ENCODE data around the gene NFAT5.
"Not testable (repeated sequence)": the region's sequence is repeated elsewhere in the genome, so short reads cannot be mapped to it uniquely, and the experiment has no call there.

The NFAT5 gene

DNA sequence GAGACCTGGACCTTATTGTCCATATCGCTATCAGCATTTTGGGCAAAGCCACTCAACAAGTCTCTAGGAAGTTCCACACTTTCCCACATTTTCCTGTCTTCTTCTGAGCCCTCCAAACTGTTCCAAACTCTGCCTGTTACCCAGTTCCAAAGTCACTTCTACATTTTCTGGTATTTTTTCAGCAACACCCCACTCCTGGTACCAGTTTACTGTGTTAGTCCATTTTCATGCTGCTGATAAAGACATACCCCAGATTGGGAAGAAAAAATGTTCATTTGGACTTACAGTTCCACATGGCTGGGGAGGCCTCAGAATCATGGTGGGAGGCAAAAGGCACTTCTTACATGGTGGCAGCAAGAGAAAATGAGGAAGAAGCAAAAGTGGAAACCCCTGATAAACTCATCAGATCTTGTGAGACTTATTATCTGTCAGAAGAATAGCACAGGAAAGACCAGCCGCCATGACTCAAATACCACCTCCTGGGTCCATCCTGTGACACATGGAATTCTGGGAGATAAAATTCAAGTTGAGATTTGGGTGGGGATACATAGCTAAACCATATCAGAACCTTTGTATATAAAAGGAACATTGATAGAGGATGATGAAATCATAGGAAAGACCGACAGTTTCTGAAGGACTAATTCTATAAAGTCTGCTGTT lies 71.6 kb downstream of the NFAT5 start:
- not testable (repeated sequence) for DNase-seq (ENCODE audit: low read depth in 2 of 2)

DNA sequence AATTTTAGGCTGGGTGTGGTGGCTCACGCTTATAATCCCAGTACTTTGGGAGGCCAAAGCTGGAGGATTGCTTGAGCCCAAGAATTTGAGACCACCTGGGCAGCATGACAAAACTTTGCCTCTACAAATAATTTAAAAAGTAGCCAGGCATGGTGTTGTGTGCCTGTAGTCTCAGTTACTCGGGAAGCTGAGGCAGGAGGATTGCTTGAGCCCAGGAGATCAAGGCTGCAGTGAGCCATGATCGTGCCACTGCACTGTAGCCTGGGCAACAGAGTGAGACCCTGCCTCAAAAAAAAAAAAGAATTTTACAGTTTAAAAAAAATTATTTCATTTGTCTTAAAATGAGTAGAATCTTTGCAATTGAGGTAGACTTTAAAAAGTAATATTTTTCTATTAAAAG lies 78.2 kb downstream of the NFAT5 start:
- DNase-seq (ENCODE audit: low read depth in 2 of 2), result not testable (repeated sequence)

DNA sequence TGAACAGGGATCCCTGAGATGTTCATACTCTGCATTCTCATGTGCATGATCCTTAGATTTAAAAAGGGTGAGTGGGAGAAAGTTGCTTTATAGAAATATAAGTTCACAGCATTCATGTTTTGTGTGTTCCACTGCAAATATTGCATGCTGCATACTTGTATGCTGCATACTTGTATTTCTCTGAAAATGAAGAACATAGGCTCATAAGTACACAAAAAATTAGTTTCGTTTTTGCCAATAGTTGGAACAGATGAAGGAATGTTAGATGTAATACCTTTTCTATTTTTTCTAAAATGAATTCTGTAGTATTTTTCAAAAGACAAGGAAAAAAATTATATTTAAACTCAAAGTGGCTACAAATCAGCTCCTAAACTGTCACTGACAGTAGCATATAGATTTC lies 79.0 kb downstream of the NFAT5 start:
- DNase-seq (ENCODE audit: low read depth in 2 of 2), result no peak

DNA sequence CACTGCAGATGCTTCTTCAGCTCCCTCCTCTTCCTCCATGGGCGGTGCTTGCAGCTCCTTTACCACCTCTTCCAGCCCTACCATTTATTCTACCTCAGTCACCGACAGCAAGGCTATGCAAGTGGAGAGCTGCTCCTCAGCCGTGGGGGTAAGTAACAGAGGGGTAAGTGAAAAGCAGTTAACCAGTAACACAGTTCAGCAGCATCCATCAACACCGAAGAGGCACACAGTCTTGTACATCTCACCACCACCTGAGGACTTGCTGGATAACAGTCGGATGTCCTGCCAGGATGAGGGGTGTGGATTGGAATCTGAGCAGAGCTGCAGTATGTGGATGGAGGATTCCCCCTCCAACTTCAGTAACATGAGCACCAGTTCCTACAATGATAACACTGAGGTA lies 81.3 kb downstream of the NFAT5 start:
- no peak for DNase-seq (ENCODE audit: low read depth in 2 of 2)

DNA sequence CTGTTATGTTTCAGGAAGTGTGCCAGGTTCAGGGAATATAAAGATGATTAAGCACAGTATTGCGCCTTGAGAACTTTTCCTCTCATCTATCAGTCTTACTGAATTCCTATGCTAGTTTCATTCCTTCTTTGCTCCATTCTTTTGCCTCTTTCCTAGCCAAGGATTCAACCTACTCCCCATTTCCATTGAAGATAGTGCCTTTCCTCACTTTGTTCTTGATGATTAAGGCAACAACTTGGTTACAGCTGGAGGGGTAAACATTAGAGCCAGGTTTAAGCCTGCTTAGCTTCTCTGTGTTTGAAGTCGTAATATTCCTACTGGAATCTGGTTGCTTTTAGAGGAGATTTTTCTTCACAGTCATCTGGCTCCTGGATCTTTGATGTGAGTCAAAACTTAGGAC lies 85.5 kb downstream of the NFAT5 start:
- no peak for DNase-seq (ENCODE audit: low read depth in 2 of 2)

DNA sequence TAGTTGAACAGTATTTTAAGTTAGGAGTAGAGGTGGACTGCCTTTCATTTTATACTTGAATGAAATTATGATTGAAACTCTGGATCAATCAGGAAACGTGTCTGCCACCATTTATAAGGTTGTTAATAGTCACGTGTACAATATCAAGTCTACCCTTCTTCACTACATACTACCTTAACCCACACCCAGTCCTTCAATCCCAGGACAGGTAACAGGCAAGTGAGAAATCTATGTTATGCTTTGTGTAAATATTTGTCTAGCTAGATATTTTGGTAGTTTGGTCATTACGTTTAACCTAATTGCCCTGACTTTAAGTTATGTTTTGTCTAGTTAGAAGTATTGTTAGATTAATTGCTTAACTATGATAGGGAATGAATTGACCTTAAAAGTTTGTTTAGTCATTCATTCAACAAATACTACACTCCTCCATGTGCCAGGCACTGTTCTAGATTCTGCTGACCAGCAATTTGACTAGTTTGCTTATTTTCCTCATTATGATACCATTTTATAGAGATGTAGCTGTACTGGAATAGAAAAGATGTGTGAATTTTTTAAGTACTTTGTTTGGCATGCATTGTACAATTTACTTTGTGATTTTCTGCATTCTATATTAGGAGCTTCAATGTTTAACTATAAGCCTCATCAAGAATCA lies 88.6 kb downstream of the NFAT5 start:
- no peak for DNase-seq (ENCODE audit: low read depth in 2 of 2)

DNA sequence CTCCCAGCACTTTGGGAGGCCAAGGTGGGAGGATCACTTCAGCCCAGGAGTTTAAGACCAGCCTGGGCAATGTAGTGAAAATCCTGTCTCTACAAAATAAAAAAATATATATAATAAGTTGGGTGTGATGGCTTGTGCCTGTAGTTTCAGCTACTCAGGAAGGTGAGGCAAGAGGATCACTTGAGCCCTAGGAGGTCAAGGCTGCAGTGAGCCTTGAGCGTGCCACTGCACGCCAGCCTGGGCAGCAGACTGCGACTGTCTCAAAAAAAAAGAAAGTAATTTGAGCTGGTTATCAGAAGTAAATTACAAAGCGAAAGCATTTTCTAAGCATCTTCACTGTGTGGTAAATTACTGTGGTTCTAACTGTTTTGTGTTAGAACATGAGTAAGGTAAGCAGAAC lies 94.4 kb downstream of the NFAT5 start:
- DNase-seq (ENCODE audit: low read depth in 2 of 2), result no peak

DNA sequence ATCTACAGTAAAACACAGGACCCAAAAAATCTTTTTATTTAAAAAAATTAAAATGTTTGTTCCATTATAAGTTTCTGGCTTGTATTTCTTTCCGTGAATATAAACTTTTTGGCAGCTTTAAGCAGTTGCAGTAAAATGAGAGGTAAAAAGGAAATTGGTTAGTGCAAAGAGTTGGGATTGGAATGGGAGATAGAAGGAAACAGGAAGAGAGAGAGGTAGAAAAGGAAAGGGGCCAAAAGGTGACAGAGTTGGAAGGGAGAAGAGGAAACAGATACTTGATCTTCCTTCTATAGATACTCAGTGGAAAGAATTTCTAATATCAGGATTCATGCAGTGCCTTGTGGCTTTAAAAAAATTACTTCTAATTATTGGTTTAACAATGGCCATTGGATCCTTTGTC lies 97.1 kb downstream of the NFAT5 start:
- DNase-seq (ENCODE audit: low read depth in 2 of 2), result no peak

DNA sequence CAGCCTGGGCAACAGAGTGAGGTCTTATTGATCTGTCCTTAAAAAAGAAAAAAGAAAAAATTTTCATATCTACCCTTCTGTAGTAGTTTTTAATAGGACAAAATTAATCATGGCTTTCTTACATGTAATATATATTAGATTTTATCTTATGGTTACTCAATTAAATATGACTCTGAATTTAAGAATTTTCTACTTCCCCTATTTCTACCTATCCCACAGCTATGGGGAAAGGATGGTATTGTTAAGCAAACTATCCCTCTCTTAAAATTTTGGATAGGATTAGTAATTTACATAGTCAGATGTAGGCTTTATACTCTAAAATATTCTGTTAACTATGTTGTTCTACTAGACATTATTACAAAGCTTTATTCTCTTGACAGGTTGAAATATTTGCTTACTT lies 98.1 kb downstream of the NFAT5 start:
- no peak for DNase-seq (ENCODE audit: low read depth in 2 of 2)

DNA sequence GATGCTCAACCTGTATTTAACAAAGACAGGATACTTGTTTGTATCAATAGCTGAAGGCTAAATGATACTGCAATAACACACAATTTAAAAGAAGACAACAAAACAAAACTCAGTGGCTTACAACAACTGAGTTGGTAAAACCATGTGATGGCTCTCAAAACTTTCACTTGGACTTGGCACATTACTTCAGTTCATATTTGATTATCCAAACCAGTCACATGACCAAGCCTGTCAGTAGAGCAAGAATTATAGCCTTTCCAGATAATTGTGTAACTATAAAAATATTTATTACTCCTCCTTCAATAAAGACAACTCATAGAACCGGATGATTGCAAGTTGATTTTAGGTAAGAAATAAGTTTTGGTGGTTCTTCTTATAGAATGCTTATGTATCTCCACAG lies 103.8 kb downstream of the NFAT5 start:
- no peak for DNase-seq (ENCODE audit: low read depth in 2 of 2)

DNA sequence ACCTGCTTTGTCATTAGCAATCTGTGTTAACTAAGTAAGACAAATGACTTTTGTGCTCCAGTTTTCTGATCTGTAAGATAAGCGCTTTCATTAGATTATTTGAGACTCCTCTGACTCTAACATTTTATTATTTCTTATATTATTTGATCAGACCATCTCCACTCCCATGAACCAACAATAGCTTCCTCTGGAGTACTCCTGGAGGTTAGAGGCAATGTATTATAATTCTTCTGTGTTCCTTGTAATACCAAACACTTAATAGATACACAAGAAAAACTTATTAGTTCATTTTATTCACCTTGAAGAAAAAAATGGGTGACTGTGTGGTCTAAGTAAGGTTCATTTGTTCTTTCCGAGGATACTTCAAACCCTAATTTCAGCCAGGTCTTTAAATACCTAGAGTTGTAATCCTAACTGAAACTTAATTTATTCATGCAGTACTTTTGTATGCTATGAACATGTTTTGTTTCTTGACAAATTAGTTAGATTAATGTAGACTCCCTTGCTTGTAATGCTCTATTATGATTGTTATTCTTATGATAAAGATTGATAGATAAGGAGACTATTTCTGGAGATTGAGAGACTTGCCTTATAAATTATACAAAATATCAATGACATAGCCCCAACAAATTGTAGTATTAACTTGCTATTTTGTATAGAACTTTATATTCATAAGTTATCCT lies 106.7 kb downstream of the NFAT5 start:
- DNase-seq (ENCODE audit: low read depth in 2 of 2), result no peak

DNA sequence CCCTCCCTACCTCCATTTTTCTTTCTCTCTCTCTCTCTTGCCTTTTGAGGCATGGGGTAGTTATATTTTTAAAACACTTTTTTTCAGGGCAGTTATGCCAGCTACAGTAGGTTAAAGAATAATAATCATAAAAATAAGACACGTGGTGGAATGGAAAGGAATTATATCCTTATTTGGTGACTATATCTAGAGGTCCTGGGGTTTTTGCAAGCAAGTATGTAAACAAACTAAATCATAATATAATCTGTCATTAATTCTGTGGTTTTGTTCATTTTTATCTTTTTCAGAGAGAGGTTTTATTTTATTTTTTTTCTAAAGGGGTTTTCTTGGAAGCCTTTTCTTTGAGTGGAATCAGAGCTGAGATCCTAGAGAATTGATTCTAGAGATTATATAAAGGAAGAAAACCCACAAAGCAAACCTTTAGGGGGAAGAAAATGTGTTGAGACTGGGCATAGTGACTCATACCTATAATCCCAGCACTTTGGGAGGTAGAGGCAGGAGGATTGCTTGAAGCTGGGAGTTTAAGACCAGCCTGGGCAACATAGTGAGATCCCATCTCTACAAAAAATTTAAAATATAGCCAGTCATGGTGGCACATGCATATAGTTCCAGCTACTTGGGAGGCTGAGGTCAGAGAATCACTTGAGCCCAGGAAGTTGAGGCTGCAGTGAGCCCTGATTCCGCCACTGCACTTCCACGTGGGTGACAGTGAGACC lies 107.4 kb downstream of the NFAT5 start:
- no peak for DNase-seq (ENCODE audit: low read depth in 2 of 2)

DNA sequence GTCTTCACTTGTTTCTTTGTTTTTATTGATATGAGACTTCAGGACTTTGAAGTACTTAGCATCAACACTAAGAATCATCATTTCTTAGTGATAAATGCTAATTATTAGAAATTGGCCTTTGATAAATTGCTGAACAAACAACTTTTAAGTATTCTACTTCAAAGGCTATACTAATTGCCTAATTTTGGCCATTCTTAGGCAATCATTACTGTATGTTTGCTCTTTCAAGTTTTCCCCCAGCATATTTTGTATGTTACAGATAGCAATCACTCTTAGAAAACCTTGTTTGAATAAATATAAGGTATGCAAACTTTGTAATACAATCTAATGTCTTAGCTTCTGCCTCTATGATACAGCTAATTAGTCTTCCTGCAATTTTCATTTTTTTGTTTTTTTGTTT lies 114.6 kb downstream of the NFAT5 start:
- no peak for DNase-seq (ENCODE audit: low read depth in 2 of 2)

DNA sequence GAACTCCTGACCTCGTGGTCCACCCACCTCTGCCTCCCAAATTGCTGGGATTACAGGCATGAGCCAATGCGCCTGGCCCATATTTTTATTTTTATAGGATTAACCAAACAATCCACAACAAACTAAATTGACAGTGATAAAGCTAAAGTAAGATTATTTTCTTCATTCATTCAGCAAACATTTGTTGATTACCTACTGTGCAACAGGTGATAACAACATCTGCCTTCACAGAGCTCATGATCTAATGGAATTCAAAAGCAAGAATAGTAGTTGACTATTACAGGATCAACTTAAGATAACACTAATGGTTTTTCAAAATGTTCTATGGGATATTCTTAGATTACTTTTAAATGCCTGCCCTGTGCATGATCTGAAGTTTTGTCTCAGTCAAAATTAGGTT lies 122.8 kb downstream of the NFAT5 start:
- DNase-seq (ENCODE audit: low read depth in 2 of 2), result no peak

DNA sequence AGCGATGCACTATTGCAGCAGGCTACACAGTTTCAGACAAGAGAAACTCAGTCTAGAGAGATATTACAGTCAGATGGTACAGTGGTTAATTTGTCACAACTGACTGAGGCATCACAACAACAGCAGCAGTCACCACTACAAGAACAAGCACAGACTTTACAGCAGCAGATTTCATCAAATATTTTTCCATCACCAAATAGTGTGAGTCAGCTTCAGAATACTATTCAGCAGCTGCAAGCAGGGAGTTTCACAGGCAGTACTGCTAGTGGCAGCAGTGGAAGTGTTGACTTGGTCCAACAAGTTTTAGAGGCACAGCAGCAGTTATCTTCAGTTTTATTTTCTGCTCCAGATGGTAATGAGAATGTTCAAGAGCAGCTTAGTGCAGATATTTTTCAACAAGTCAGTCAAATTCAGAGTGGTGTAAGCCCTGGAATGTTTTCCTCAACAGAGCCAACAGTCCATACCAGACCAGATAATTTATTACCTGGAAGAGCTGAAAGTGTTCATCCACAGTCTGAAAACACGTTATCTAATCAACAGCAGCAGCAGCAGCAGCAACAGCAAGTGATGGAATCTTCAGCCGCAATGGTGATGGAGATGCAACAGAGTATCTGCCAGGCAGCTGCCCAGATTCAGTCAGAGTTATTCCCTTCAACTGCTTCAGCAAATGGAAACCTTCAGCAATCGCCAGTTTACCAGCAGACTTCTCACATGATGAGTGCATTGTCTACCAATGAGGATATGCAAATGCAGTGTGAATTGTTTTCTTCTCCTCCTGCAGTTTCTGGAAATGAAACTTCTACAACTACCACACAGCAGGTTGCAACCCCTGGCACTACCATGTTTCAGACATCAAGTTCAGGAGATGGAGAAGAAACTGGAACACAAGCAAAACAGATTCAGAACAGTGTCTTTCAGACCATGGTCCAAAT lies 126.5 kb downstream of the NFAT5 start:
- DNase-seq (ENCODE audit: low read depth in 2 of 2), result no peak

DNA sequence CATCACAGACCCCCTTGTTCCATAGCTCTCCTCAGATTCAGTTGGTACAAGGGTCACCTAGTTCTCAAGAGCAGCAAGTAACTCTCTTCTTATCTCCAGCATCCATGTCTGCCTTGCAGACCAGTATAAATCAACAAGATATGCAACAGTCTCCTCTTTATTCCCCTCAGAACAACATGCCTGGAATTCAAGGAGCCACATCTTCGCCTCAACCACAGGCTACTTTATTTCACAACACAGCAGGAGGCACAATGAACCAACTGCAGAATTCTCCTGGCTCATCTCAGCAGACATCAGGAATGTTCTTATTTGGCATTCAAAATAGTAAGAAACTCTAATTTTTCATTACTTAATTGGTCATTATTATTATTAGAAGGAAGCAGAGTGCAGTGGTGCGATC lies 128.2 kb downstream of the NFAT5 start:
- no peak for DNase-seq (ENCODE audit: low read depth in 2 of 2)

DNA sequence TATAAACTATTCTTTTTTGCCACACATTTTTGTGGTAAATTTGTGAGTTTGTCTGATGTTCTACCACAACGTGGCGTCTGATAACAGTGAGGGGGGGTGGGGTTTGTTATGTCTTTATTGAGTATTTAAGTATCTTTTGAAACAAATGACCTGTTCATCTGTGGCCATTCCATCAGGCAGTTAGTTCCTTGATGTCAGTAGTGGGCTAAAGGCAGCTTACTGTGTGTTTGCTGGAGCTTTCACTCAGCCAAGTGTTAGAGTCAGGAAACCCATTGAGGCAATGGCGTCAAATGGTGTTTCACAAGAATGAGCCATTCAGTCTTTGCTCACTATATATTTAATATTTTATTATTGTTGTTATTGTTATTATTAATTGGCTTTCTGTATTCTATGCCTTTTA lies 132.6 kb downstream of the NFAT5 start:
- DNase-seq (ENCODE audit: low read depth in 2 of 2), result no peak

DNA sequence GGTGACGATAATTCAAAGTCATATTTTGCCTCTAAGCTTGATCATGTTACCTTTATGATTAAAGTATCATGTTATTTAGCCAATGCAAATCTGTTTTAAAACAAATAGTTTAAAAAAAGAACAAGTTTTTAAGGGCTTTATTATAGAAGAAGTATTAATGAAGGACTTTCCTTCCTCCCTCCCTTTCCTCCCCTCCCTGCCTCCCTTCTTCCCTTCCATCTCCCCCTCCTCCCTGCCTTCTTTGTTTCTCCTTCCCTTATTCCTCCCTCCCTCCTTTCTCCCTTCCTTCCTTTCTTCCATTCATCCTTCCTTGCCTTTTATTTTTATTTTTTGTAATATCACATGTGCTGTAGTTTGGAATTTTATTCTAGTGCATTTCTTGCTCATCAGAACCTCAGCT lies 134.1 kb downstream of the NFAT5 start:
- DNase-seq (ENCODE audit: low read depth in 2 of 2), result no peak

DNA sequence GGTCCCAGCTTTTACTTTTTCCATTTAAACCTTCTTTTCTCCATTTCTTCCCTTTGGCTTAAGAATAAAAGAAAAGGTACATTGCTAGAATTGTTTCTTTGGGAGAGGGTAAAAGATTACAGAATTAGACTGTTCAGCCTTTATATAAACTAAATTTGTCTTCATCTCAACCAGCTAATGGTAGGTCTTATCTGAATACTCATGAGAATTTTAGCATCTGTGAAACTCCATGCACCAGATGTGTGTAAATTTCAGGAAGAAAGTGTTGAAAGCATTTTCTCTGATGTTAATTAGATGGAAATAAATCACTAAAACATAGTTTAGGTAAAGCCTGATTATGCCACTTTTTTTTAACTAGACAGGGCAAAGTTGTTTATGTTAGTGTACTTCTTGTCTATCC lies 135.7 kb downstream of the NFAT5 start:
- DNase-seq (ENCODE audit: low read depth in 2 of 2), result no peak

DNA sequence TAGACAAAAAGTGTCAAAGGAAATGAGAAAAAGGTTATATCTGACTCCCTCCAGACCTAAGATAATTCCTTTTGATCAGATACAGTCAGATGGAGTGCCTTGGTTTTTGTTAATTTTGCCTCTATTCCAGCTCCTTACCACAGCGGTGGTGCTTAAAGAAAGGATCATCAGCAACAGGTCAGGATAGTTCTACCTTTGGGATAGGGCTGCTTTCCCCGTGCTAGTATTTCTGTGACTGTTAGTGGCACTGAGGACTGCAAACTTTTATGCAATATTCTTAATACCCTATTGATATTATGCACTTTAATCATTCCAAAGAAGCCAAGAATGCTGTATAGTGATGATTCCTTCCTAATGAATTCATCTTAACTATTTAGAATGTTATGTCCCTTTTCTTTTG lies 136.1 kb downstream of the NFAT5 start:
- DNase-seq (ENCODE audit: low read depth in 2 of 2), result no peak

DNA sequence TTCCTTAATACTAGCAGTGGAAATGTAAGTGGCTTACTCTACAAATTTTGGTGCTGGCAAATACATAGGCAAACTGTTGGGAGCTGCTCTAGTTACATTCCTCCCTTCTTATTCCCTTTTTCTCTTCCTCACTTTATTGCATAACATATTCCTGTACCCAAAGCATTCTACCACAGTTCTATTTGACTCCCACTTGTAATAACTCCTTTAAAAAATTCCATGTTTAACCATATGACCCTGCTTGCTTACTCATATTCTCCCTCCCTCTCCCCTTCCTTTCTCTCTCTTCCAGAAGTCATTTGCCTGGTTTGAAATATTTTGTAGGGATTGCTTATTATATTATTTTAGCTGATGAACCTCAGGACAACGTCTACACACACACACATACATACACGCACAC lies 137.9 kb downstream of the NFAT5 start:
- no peak for DNase-seq (ENCODE audit: low read depth in 2 of 2)

Measured in stimulated activated CD4-positive, alpha-beta T cell treated with anti-CD3 and anti-CD28 coated beads, Interleukin-12 subunit alpha, Interleukin-12 subunit beta, amount 100 ng/mL, for 24 hours (primary cell).